Peyer's patch (tissue), 4 donors: ENCODE data around the gene RNF220. TPM values are rescaled to one million over a fixed set of nuclear protein-coding genes. Genes with fewer than 3 reads are reported as not detected.

Experiments
- DNase-seq, 3 donors: peaks; one replicate each; pipeline ENCODE4 v3.0.0-alpha.2; 2017 to 2019
- H3K27ac ChIP-seq, 4 donors: fragments of 200-600 bp; sonication (generic); one replicate each; pipeline ENCODE4 v1.5.1; 2016 to 2019
- H3K27me3 ChIP-seq, 2 donors: fragments of 200-600 bp; sonication (generic); one replicate each; pipeline ENCODE4 v1.5.1; 2019
- H3K36me3 ChIP-seq, 3 donors: fragments of 200-600 bp; sonication (generic); one replicate each; pipeline ENCODE4 v1.5.1; 2016 to 2019
- H3K4me1 ChIP-seq, 4 donors: fragments of 200-600 bp; sonication (generic); one replicate each; pipeline ENCODE4 v1.5.1; 2016 to 2019
- H3K4me3 ChIP-seq, 4 donors: fragments of 200-600 bp; sonication (generic); 1 replicate in 3 of 4; 2 replicates in 1 of 4; pipeline ENCODE4 v1.5.1; 2016 to 2019; ENCODE audit warnings: mild to moderate bottlenecking in 1 of 4
- H3K9me3 ChIP-seq, 4 donors: fragments of 200-600 bp; sonication (generic); one replicate each; pipeline ENCODE4 v1.5.1; 2016 to 2019; ENCODE audit warnings: mild to moderate bottlenecking in 1 of 4
- CTCF ChIP-seq, 6 experiments: fragments of 450-650 bp in 4 of 6; fragments of 200-600 bp in 2 of 6; sonication (generic) in 1 of 6; IDR thresholded peaks; one replicate each; pipeline ENCODE4 v1.5.1; 2017 to 2019; ENCODE audit warnings: antibody characterized with exemption in 6 of 6, mild to moderate bottlenecking in 3 of 6, moderate library complexity in 1 of 6
- POLR2A ChIP-seq, 2 donors: fragments of 450-650 bp; IDR thresholded peaks; one replicate each; pipeline ENCODE4 v1.5.1; 2017; ENCODE audit warnings: antibody characterized with exemption in 2 of 2, mild to moderate bottlenecking in 2 of 2, moderate library complexity in 2 of 2
- total RNA-seq, 4 donors: library from RNA; depleted of rRNA; stranded (reverse); fragments of >200 nt; gene quantifications; one replicate each; pipeline ENCODE4 v1.1.0, GENCODE V29; 2016

The RNF220 gene
- total RNA-seq, 4 donors from 2014 or later = 107 to 152 (median 114) TPM

DNA sequence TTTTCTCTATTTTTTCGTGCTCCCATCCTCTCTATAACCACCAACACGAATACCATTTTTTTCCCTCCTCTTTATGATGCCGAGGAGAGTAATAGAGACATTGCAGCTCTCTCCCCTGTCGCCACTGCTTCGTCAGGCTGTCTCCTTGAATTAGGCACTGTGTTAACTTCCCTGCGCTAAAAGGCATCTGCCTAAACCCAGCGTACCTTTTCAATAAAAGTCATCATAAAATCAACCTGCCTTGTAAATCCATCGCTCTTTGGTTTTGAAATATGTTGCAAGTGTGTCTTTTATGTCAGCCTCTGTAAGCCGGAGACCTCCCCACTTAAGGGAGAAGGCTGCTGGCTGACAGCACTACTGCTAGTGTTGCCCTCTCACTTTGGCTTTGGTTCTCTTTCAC is 8.7 kb downstream of the RNF220 start:
- H3K4me1 ChIP-seq = peaks cover 0 to 18% (median 4%) of the 10 kb centered on the region in 4 donors
- TF ChIP-seq POLR2A (IDR thresholded peaks at IDR 0.05) = no peak
- no peak for TF ChIP-seq CTCF (IDR thresholded peaks at IDR 0.05)
- H3K36me3 ChIP-seq = no peaks in the 10 kb centered on the region
- no peaks in the 10 kb centered on the region for H3K9me3 ChIP-seq
- DNase-seq = no peak
- no peak overlapping the region for H3K4me3 ChIP-seq
- H3K27ac ChIP-seq = no peak overlapping the region
- H3K27me3 ChIP-seq = peaks cover 0 to 24% of the 10 kb centered on the region in 2 donors

- TF ChIP-seq POLR2A (IDR thresholded peaks at IDR 0.05) (no peak), CTCF (IDR thresholded peaks at IDR 0.05) (no peak)
- Histone ChIP-seq H3K36me3 (no peaks in the 10 kb centered on the region), H3K27ac (no peak overlapping the region), H3K9me3 (no peaks in the 10 kb centered on the region), H3K27me3 (peaks cover 0 to 29% of the 10 kb centered on the region in 2 donors), H3K4me1 (peaks cover 0 to 15% (median 4%) of the 10 kb centered on the region in 4 donors), H3K4me3 (no peak overlapping the region)
- no peak for DNase-seq
Observed at GRCh38 chr1:44415013-44415412, 10.0 kb downstream of the RNF220 start.

GRCh38 chr1:44416408-44416807 is 11.4 kb downstream of the RNF220 start:
- Histone ChIP-seq H3K4me1 (peaks cover 0 to 15% (median 4%) of the 10 kb centered on the region in 4 donors), H3K27me3 (peaks cover 0 to 35% of the 10 kb centered on the region in 2 donors), H3K9me3 (no peaks in the 10 kb centered on the region), H3K4me3 (no peak overlapping the region), H3K36me3 (no peaks in the 10 kb centered on the region), H3K27ac (no peak overlapping the region)
- TF ChIP-seq POLR2A (IDR thresholded peaks at IDR 0.05) = no peak
- no peak for TF ChIP-seq CTCF (IDR thresholded peaks at IDR 0.05)
- no peak for DNase-seq

DNA sequence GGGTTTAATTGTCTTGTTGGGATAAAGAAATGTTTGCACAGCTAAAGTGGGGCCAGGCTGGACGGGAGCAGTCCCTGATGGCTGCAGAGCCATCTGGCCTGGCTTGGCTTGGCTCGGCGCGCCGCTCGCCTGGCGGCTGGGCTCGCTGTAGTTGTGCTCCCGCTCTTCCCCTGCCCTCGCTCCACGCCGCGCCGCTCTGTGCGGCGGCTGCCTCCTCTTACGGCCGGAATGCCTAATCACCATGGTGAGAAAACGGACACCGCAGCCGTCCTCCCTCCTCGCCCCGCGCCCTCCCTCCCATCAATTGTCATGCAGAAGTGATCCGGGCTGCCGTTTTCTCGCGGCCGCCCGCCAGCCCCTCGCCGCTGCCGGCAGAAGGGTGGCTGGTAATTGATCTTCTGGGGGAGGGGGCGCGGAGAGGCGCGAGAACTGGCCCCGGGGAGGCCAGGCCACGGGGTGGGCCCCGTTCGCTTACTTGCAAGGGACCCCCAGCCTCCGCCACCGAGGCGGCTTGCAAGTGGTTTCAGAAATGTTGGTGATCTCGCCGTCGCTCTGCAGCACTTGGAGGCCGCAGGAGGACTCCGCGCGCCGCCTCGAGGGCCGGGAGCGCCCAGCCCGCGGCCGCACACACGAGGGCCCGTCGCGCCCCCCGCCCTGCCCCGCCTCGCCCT is 12.4 kb downstream of the RNF220 start:
- Histone ChIP-seq H3K36me3 (no peaks in the 10 kb centered on the region), H3K27ac (no peak overlapping the region), H3K4me3 (peak overlapping the region; percentile 7 to 38 (median 28)), H3K4me1 (peaks cover 0 to 15% (median 4%) of the 10 kb centered on the region in 4 donors), H3K27me3 (peaks cover 0 to 35% of the 10 kb centered on the region in 2 donors), H3K9me3 (no peaks in the 10 kb centered on the region)
- no peak for TF ChIP-seq POLR2A (IDR thresholded peaks at IDR 0.05)
- no peak for TF ChIP-seq CTCF (IDR thresholded peaks at IDR 0.05)
- no peak for DNase-seq

GRCh38 chr1:44418022-44418673 is 13.1 kb downstream of the RNF220 start:
- TF ChIP-seq CTCF (IDR thresholded peaks at IDR 0.05) (no peak), POLR2A (IDR thresholded peaks at IDR 0.05) (no peak)
- DNase-seq = no peak
- Histone ChIP-seq H3K27me3 (peaks cover 0 to 35% of the 10 kb centered on the region in 2 donors), H3K4me3 (peak overlapping the region; percentile 7 to 38 (median 28)), H3K36me3 (no peaks in the 10 kb centered on the region), H3K27ac (no peak overlapping the region), H3K4me1 (peaks cover 0 to 15% (median 4%) of the 10 kb centered on the region in 4 donors), H3K9me3 (no peaks in the 10 kb centered on the region)
